HepG2 (cell line): ENCODE results near the gene OGFR. TPM values are rescaled to one million over a fixed set of nuclear protein-coding genes. Genes with fewer than 3 reads are reported as not detected.
A peak's percentile ranks its signal among the peaks of the same experiment; 100 is the strongest.

Experiments used
- ARID3A ChIP-seq: IDR thresholded peaks from 2 replicates; pipeline ENCODE4 v1.6.1; 2012; ENCODE audit warnings: low read depth, low read length, improper control_type of control experiment
- E2F2 ChIP-seq: sonication (generic); formaldehyde crosslinking; IDR thresholded peaks from 2 replicates; pipeline ENCODE4 v1.4.0; 2020; ENCODE audit warnings: missing genetic modification reagents, borderline replicate concordance
- KAT2B ChIP-seq: fragments of 150-350 bp; IDR thresholded peaks from 2 replicates; pipeline ENCODE4 v1.6.1; 2014; ENCODE audit warnings: low read depth, low read length, borderline replicate concordance
- MLXIP ChIP-seq: sonication (generic); formaldehyde crosslinking; IDR thresholded peaks from 2 replicates; pipeline ENCODE4 v1.9.0; 2021; ENCODE audit warnings: missing genetic modification reagents, borderline replicate concordance
- MNT ChIP-seq: fragments of 450-650 bp; IDR thresholded peaks from 2 replicates; pipeline ENCODE4 v1.6.1; 2016
- NFIB ChIP-seq: sonication (generic); formaldehyde crosslinking; IDR thresholded peaks from 2 replicates; pipeline ENCODE4 v1.9.0; 2021; ENCODE audit warnings: missing genetic modification reagents, mild to moderate bottlenecking, borderline replicate concordance
- RFX1 ChIP-seq: fragments of 450-650 bp; IDR thresholded peaks from 2 replicates; pipeline ENCODE4 v1.6.1; 2017
- TOE1 ChIP-seq: sonication (generic); formaldehyde crosslinking; IDR thresholded peaks from 2 replicates; pipeline ENCODE4 v1.4.0; 2020; ENCODE audit warnings: mild to moderate bottlenecking, missing genetic modification reagents
- YY1 ChIP-seq: IDR thresholded peaks from 2 replicates; pipeline ENCODE4 v1.6.1; 2011; ENCODE audit warnings: low read length, low read depth, moderate library complexity, mild to moderate bottlenecking; ENCODE audit not compliant: insufficient read depth, insufficient replicate concordance
- ZFP82 ChIP-seq: sonication (generic); formaldehyde crosslinking; IDR thresholded peaks from 2 replicates; pipeline ENCODE4 v1.5.1; 2020; ENCODE audit warnings: mild to moderate bottlenecking, missing genetic modification reagents, borderline replicate concordance
- ZNF142 ChIP-seq: sonication (generic); formaldehyde crosslinking; IDR thresholded peaks from 2 replicates; pipeline ENCODE4 v1.4.0; 2020; ENCODE audit warnings: missing genetic modification reagents
- ZNF34 ChIP-seq: sonication (generic); formaldehyde crosslinking; IDR thresholded peaks from 2 replicates; pipeline ENCODE4 v1.4.0; 2020; ENCODE audit warnings: mild to moderate bottlenecking, missing genetic modification reagents, borderline replicate concordance
- ZNF709 ChIP-seq: sonication (generic); formaldehyde crosslinking; IDR thresholded peaks from 2 replicates; pipeline ENCODE4 v1.5.0; 2020; ENCODE audit warnings: mild to moderate bottlenecking, missing genetic modification reagents
- ZNF724P ChIP-seq: sonication (generic); formaldehyde crosslinking; IDR thresholded peaks from 2 replicates; pipeline ENCODE4 v1.8.0; 2022; ENCODE audit warnings: missing genetic modification reagents, borderline replicate concordance
- polyA plus RNA-seq, 8 experiments: library from polyadenylated mRNA; depleted of rRNA in 3 of 8; stranded (reverse) in 7 of 8; unstranded in 1 of 8; fragments of >200 nt; fragmentation: Illumina TruSeq in 4 of 8; extraction: Trizol in 4 of 8; gene quantifications; 2 replicates each; pipeline versions ENCODE4 v1.2.1 to v1.2.3, GENCODE V29; 2011 to 2016; ENCODE audit warnings: low read depth in 4 of 8, missing spikeins in 1 of 8, mixed read lengths in 1 of 8; ENCODE audit not compliant: insufficient read depth in 1 of 8
- total RNA-seq, 5 experiments: library from RNA; depleted of rRNA; stranded (reverse); fragments of >200 nt; fragmentation: Illumina TruSeq; extraction: Trizol; gene quantifications; 2 replicates each; pipeline ENCODE4 v1.2.3, GENCODE V29; 2016; ENCODE audit warnings: low read depth in 1 of 5

Gene OGFR
- total and polyA plus RNA-seq, 2 of the 13 experiments (the other 11 are each of a cell fraction or from before 2014, with no cell fraction given) = 47.7 to 81.8 TPM

GRCh38 chr20:62794007-62794724, 10.5 kb upstream of the OGFR start (continued):
- TF ChIP-seq ZNF724P (CRISPR knock-in tag) (peak; percentile 74; the same call in 1 of the 2 replicates), YY1 (peak; percentile 74), ARID3A (no peak), MLXIP (CRISPR knock-in tag) (no peak), ZNF142 (CRISPR knock-in tag) (0 out of 2 replicates have a peak, but pooled peaks have one; percentile 48), RFX1 (no peak), E2F2 (CRISPR knock-in tag) (peak; percentile 1; the same call in 1 of the 2 replicates), ZNF709 (CRISPR knock-in tag) (peak; percentile 20; the same call in 1 of the 2 replicates), TOE1 (no peak), ZNF34 (peak; percentile 97), MNT (no peak), ZFP82 (CRISPR knock-in tag) (peak; percentile 50; the same call in 1 of the 2 replicates), NFIB (CRISPR knock-in tag) (no peak), KAT2B (no peak)
